GM19397 (cell line): ENCODE results near the gene FYN.
A peak's percentile ranks its signal among the peaks of the same experiment; 100 is the strongest.
"Not testable (repeated sequence)": the region's sequence is repeated elsewhere in the genome, so short reads cannot be mapped to it uniquely, and the experiment has no call there.

Source experiments
- ATAC-seq: cut with Tn5 transposase; IDR thresholded peaks from one replicate; pipeline ENCODE4 v1.9.1; 2021; ENCODE audit warnings: mild to moderate bottlenecking, moderate library complexity; ENCODE audit not compliant: unreplicated experiment

The FYN gene

DNA sequence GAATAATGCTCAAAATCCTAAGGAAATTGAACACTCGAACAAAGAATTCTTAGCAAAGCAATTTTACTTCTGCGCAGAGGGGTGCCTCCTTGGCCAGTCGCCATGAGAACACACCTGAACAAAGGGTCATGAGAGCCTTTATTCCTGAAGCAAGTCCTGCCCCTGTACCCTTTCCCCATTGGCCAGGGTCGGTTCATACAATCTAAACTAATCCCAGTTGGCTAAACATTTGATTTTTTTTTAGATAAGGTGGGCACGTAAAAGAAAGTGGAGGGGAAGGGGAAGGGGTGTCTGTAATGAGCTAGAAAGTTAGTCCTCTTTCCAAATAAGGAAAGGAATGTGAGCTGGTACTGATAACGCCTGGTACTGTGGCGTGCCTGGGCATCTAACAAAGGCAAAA lies 37.9 kb downstream of the FYN start:
- ATAC-seq, result not testable (repeated sequence)

DNA sequence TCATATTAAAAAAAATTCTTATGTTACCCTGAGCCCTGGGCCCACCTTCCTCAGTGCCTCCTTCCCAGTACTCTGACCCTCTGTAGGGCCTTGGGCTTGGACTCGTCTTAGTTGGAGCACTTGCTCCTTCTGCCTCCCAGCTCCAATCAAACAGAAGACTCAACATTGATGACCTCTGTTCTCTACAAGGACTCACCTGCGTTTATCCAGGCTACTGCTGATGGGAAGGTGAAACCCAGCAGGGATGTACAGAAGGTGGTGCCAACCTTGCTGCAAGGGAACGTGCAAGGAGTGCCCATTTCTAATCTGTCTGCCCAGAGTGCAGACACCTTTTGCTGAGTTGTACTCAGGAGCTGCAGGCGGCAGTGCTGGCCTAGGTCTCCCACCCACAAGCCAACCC lies 38.9 kb downstream of the FYN start:
- ATAC-seq, result no peak

DNA sequence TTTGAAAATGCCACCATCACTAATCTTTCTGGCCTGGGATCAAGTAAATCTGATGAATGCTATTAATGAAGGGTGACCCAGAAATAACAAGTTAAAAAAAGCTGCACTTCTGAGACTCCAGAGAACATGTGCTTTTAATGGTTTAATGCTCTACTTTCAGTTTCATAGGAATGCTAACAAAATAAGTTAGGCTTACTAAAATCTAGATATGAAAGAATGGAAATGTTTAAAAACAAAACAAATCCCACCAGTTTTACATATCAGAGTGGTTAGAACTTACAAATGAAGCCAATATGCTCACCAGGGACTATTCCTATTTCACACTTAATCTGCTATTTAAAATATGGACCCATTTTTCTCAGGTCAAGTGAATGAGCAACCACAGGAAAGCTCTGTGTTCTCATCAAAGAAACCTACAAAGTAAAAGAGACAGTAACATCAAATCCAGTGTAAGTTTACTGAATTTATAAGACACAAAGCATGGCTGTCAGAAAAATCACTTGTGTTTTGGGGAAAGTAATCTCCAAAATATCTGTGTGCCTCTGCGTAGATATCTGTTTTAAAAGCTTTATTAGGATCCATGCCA lies 40.3 kb downstream of the FYN start:
- no peak for ATAC-seq

DNA sequence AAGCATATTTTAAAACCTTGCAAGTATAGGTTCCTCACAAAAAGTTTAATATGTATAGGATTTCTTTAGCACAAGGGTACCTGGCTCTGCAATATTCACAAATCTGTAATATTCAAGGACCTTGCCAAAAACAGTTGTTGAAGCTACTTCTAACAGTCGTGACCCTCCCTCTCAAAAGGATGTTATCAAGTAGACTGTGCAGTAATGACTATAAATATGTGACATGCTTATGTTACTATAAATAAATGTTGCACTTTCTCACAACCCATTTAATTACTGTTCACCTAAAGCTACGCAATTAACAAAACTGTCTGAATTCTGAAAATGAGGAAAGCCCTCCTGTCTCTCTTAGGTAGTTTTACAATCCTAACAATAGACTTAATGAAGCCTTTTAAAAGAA lies 41.8 kb downstream of the FYN start:
- ATAC-seq, result no peak

DNA sequence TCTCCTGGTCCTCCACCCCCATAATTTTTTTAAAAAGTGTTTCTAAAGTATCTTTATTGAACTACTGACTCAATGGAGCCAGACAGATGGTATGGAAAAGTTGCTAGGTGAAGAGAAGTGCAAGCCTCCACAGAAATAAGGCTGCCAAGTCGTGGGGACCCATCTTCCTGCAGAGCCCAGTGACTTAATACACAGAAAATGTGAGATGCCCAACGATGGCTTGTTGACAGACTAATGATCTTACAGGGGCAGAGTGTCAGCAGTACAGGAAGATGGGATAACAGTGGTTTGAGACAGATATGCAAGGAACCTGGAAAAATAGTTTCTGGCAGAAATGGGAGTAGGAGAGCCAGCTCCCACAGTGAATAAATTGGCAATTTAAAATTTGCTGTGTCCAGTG lies 43.3 kb downstream of the FYN start:
- ATAC-seq, result no peak

DNA sequence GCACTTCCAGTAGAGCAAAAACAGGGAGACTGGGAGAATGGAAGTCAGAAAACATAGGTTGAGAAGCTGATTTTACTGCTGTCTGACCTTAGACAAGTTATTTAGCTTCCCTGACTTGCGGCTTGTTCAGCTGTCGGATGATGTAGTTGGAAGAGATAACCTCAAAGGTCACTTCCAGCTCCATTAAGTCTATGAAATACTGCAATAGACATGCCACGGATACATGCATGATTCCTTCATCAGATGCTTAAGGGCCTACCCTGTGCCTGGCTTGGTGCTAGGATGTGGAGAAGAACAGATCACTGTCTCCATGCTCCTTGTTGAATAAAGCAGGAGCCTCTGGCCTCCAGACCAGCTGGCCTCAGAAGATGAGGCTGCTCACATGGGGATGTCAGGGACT lies 43.7 kb downstream of the FYN start:
- ATAC-seq, result no peak

DNA sequence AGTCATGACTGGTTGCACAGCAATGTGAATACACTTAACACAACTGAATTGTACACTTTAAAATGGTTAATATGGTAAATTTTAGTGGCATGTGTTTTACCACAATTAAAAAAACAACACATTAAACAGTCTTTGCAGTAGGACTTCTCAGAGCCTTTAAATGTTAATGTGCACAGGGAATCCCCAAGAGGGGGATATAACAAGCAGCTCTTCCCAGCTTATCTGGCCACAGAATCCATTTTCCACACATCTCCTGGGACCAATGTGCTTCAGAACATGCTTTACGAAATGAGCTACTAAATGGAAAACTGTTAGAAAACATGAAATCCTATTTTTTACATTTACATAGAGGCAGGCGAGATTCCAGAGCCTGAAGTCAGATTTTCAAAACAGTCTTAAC lies 44.4 kb downstream of the FYN start:
- no peak for ATAC-seq

DNA sequence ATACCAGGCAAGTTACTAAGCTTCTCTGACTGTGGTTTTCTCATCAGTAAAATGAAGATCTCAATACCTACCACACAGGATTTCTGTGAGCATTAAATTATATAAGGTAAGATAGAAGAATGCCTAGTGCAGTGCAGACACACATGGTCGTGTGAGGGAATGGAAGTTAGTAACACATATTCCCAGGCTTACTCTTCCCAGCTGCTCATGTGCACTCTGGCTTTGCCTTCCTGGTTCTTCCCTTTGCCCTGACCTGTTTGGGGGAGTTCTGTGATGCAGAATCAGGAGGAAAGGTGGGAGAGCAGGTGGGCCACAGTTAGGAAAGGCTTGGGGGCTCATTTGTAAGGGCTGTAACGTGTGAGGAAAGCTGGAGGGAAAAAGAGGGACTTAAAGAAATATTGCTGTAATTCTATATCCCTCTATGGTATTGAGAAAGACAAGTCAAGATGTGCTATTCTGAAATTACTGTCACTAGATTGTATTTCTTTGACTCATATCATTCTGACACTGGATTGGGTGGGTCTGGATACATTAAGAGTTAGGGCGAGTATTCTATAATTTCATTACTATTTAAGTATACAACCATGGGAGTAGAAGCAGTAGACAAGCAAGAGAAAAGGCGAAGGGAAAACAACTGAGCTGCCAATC lies 47.7 kb downstream of the FYN start:
- ATAC-seq, result no peak

DNA sequence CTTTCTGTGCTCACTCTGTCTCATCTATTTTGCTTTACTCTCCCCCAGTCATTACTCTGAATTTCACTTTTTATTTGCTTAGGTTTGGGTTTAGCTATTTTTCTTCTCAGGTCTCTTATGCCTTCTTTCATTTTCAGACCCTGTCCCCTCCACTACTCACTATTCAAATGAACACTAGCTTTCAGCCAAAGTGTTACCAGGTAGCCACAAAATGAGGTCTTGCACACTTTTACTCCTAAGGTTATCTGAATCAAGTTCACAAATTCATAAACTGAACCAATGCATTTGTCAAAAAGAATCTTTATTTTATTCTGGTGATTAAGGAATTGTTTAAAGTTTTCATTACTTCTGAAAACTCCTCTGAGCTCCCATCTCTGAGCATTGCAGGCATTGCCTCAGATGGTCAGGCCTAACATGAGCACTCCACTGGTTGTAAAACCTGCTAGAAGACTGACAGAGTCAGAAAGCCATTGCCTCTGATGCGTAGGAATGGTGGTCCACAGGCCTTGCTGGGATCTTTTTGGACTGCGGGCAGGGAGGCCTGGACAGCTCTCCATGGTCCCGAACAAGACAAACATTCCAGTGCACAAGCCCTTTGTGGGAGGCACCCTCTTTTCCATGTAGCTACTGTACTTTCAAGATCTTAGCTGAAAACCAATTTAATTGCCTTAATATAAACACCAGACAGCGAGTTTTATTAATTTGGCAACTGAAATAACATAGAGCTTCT lies 48.5 kb downstream of the FYN start:
- ATAC-seq, result peak; percentile 83

DNA sequence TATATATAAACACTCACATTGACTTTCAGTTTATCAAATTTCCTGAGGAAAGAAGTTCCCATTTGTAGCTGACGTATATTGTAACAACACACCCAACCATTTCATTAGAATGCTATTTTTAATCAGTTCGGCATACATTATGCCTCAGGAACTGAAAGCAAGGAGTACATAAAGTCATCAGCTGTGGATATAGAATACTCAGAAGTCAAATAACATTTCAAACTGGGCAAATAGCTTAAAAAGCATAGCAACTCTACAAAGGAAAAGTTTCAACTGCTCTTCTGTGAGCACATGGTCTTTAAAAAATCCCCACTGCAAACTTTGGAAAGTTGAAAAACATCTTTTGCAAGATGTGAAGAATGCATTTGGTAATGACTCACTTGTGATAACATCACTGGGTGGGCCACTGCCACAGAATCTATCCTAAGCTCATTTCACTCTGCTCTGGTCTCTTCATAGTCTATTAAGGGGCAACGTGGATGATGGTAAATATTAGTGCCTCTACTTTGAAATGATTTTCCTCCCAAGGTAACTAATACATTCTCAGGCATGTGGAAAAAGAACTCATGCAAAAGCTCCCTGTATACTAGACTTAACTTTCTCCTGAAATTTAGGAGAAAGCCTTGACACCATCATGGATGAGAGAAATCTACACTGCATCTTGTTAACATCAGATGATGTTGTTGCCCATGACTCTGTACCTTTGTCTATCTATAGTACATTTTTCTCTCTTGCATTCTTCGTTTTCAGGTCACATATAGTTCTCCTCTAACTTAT lies 49.2 kb downstream of the FYN start:
- no peak for ATAC-seq

DNA sequence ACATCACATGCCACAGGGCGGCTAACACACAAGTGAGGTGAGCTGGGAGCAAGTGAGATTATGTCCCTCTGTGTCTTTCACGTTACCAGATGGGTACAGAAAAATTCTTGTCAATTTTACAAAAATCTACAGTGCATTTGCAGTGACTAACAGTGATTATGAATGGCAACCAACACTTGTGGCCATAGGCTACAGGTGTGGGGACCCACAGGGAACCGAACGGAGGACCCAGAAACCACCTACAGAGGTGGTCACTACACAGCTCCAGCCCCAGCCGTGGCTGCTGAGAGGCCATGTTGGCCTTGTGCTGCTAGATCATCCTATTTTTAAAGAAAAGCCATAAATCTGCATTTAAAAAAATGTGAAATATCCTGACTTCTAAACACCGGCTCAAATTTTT lies 50.2 kb downstream of the FYN start:
- no peak for ATAC-seq

DNA sequence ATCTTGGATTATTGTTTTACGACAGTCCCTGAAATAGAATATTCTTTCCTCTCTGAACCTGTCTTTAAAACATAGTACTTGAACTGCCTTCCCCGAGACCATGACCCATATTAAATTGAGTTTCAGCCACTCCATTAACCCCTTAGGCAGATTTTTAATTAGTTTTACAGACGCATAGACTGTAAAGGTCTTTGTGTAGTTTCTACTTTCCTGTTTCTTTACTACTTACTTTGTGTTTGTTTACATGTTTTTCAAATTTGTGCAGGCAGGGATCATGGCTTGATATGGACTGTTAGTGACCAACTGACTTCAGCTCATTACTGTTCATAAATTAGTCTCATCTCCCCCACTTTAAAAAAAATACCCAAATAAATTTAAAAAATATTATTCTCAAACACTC lies 53.8 kb downstream of the FYN start:
- ATAC-seq, result no peak

DNA sequence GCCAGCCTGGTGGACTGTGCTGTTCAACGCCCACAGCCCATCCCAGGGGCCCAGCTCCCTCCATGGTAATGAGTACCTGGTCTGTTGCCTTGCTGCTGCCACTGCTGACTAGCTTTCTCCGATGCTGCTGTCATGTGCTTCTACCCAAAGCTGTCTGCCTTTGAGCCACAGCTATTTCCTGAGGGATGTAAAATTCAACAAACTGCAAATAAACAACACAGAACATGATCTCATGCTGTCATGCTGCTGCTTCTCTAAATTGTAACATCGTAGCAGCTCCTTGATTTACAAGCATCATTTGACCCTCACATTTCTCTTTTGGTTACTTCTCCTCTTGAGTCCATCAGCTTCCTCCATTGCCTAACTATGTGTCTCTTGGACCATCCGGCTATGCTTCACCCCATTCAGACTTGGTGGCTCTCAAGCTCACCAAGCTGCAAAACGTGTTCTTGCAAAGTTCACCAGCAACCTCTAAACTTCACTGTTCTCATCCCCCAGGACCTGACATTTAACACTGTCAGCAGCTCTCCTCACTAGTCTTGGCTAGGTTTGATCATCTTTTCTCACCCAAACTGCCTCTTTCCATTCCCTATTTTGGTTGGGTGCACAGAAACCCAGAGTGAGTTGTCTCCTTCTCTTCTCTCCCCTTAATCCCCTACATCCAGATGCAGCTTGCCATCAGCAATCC lies 54.6 kb downstream of the FYN start:
- no peak for ATAC-seq

DNA sequence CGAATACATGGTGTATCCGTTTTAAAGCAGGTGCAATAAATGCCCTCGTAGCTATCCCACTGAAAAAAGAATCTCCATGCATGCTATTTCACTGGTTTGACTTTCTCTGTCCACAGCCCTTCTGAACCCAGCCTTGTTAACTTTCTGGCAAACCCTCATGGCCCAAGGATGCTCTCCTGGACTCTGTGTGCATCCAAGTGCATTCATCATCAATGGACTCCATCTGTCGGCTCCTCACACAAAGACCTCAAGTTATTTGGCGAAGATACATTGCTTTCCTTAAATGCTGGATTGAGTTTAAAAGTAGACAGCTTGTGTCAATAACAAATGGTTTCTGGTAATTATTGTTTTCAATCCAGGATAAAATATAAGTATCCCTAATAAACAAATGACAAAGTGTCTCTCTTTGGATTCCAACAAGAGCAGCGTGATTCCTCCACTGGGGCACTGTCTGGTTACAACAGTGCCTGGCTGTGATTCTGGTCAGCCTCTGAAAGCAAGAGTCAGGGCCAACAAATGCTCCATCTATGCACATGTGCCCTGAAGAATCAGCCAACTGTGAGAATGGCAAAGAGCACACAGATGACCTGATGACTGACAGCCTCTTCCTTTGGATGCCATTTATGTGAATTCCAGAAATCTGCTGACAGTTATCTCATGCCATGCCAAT lies 55.7 kb downstream of the FYN start:
- no peak for ATAC-seq

DNA sequence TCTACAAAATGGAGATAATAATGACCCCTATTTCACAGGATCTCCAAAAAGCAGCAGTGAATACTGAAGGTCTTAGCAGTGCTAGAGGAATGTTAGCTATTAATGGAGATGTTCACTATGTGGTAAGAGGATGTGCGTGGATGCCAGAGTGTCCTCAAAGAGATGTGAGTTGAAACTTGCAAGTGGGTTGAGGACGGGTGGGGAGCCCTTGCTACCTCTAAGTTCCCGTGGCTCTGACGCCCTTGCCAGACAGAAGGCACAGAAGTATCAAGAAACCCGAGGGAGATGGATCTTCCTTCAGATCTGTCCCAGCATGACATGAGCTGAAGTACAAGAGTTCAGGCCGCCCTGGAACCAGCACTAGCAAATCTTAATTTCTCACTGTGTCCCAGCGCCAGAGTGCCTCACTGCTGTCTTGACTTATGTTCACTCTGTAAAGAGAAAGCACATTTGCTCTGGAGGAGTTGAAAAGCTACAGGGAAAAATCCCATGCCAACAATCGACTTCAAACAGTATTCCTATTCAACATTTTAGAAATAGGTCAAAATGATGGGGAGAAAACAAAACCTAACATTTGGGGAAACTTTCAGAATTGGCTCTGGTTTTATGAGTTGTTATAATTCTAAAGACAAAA lies 59.5 kb downstream of the FYN start:
- no peak for ATAC-seq

DNA sequence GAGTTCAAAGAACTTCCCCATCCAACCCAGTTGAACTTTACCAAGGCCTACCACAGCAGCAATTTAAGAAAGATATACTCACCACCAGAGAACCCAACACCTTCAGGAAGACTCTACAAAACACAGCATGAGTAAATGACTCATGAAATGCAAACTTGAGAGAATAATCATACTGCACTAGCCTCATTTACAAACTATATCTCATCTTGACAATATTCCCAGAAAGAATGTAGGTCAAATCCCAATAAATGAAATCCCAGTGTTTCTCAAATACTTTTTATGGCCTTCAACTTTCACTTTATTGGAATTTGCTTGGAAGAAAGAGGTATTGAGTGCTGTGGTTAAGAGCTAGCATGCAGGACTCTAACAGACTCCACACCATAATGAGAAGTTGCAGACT lies 60.0 kb downstream of the FYN start:
- no peak for ATAC-seq

DNA sequence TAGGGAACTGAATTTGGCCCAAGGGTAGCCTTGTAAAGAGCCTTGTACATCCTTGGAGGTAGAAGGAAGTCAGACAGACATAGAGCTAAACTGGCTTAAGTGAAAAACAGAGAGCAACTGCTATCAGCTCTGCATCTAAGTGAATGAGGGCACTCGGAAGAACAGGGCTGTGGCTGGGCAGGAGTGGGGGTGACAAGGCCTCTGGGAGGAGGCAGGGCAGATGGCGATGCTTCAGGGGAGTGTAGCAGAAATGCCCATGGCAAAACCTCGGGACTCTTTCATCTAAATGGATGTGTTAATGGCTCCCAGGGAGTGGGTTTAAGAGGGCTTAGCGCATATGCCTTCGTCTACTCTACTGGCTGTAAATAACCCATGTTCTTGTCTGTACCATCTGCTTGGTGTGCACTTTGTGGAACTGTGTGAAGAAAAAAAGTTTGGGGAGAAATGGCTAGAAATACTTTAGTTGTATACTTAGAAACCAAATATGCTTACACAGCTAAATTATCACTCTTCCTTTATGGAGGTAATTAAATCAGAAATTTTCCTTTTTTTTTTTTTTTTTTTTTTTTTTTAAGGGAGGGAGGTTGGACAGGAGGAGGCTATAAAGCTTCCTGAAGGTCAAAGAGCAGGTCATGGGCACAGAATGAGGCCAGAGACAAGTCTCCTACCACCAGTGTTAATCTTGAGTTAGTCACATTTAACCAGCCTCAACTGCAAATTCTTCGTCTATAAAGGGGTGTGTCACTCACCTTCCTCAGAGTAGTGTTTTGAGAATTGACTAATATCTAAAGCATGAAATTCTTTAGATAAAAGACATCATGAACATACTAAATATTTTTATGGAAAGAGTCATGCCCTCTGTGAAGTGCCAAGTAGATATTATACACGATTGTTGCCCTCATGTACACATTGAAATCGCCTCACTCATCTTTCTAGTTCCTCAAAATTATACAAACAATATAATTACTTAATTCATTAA lies 60.9 kb downstream of the FYN start:
- ATAC-seq, result no peak

DNA sequence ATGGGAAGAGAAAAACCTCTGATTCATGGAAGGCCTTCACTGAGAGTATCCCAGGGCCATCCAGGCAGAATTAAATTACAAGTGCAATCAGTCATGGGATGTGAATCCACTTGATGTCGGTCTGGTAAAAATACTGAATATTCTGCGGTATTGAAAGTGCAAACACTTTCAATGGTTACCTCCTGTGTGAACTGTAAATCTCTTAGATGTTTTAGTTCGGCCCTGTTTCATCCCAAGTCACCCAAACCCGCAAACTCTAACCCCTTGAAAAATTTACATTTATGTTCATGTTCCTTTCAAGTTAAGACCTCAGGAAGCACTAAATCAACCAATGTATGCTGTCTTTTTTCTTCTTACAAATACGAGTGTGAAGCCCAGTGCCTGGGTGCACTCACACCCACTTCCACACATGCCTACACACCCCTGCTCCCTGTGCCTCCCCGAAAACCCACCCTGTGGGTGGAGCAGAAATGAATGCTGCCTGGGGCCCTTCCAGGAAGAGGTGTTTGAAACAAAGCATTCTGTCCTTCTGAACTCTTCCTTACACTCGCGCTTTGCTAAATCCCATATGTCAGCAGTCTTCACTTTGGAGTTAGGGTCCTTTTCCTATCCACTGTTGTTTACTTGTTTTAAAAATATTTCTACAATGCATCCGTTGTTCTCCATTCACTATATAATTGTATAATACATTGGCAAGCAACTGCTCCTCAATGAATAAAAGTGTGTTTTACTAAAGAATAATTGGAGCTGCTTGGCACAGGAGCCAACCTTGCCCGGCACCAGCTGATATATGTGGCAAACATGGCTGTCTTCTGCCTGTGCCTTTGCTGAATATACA lies 62.7 kb downstream of the FYN start:
- no peak for ATAC-seq
